ENCODE measurements around the gene SERPINB5. TPM values are rescaled to one million over a fixed set of nuclear protein-coding genes. Genes with fewer than 3 reads are reported as not detected.

SERPINB5 gene, protein sequence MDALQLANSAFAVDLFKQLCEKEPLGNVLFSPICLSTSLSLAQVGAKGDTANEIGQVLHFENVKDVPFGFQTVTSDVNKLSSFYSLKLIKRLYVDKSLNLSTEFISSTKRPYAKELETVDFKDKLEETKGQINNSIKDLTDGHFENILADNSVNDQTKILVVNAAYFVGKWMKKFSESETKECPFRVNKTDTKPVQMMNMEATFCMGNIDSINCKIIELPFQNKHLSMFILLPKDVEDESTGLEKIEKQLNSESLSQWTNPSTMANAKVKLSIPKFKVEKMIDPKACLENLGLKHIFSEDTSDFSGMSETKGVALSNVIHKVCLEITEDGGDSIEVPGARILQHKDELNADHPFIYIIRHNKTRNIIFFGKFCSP
- not detected for total RNA-seq

DNA sequence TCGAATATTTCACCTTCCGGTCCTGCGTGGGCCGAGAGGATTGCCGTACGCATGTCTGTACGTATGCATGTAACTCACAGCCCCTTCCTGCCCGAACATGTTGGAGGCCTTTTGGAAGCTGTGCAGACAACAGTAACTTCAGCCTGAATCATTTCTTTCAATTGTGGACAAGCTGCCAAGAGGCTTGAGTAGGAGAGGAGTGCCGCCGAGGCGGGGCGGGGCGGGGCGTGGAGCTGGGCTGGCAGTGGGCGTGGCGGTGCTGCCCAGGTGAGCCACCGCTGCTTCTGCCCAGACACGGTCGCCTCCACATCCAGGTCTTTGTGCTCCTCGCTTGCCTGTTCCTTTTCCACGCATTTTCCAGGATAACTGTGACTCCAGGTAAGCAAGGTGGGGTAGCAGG, at the start of gene SERPINB5:
TSS of gene SERPINB5 (plus strand) at position 291 of the 400 bp plus-strand sequence. CDS start 7,471 bp downstream, outside the sequence.
- intact Hi-C loops (cut with DNase I), result no loop called here
- no peaks in the 10 kb centered on the region for H3K27me3 ChIP-seq
- H3K4me3 ChIP-seq, result no peak within 1 kb of the TSS
- no peaks in the 10 kb centered on the region for H3K9me3 ChIP-seq
- TF ChIP-seq, protein P1, sequence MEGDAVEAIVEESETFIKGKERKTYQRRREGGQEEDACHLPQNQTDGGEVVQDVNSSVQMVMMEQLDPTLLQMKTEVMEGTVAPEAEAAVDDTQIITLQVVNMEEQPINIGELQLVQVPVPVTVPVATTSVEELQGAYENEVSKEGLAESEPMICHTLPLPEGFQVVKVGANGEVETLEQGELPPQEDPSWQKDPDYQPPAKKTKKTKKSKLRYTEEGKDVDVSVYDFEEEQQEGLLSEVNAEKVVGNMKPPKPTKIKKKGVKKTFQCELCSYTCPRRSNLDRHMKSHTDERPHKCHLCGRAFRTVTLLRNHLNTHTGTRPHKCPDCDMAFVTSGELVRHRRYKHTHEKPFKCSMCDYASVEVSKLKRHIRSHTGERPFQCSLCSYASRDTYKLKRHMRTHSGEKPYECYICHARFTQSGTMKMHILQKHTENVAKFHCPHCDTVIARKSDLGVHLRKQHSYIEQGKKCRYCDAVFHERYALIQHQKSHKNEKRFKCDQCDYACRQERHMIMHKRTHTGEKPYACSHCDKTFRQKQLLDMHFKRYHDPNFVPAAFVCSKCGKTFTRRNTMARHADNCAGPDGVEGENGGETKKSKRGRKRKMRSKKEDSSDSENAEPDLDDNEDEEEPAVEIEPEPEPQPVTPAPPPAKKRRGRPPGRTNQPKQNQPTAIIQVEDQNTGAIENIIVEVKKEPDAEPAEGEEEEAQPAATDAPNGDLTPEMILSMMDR (IDR thresholded peaks at IDR 0.05), result no peak
- TF ChIP-seq POLR2A (IDR thresholded peaks at IDR 0.05), result no peak
- ATAC-seq (no peak), DNase-seq (peak in 2 of 4 donors; percentile 9 to 25)
- no peak within 1 kb of the TSS for H3K27ac ChIP-seq
- no peaks in the 10 kb centered on the region for H3K36me3 ChIP-seq (replicated peaks in 1 of 2; ENCODE audit: insufficient read depth in 1 of 2, low read depth in 2 of 2)
- no peaks in the 10 kb centered on the region for H3K4me1 ChIP-seq
- WGBS, 2 donors, result 88 to 91% methylated on average over 20 to 21 of the region's 21 CpGs

DNA sequence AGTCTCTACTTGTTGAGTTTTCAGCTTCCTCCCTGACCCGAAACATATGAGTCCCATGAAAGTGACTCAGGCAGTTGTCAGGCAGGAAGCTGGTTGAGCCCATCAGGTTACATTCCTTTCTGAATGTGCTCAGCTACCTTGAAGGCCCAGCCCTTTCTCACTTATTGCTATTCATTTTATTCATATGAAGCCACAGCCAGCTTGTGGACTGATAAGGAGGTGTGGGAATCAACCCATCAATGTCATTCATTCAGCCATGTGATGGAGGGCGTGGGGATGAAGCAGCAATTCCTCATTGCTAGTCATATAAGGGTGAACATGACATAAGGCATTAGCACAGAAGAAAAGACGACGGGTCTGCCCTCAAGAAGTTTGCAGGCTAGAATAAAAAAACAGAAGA, 49.2 kb upstream of the SERPINB5 start:
- H3K9me3 ChIP-seq, result no peaks in the 10 kb centered on the region
- H3K36me3 ChIP-seq (replicated peaks in 1 of 2; ENCODE audit: insufficient read depth in 1 of 2, low read depth in 2 of 2), result no peaks in the 10 kb centered on the region
- no peak overlapping the region for H3K27ac ChIP-seq
- DNase-seq, result no peak
- peaks cover 6% of the 10 kb centered on the region for H3K4me1 ChIP-seq
- H3K4me3 ChIP-seq, result no peak overlapping the region
- no peak for TF ChIP-seq POLR2A (IDR thresholded peaks at IDR 0.05)
- TF ChIP-seq, protein P1 (IDR thresholded peaks at IDR 0.05), result no peak
- ATAC-seq, result no peak
- intact Hi-C loops (cut with DNase I), result no loop called here
- H3K27me3 ChIP-seq, result no peaks in the 10 kb centered on the region
- WGBS, 2 donors, result 69 to 71% methylated on average over 4 of the region's 4 CpGs

DNA sequence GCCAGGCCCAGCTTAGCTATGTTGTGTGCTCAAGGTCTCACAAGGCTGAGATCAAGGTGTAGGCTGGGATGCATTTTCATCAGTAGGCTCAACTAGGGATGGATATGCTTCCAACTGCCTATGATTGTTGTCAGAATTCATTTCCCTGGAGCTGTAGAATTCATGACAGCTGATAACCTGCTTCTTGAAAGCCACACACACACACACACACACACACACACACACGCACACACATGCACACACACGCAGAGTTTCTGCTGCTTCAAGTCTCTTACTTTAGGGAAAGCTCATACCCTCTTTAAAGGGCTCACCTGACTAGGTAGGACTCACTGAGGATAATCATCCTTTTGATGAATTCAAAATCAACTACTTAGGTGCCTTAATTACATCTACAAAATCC, 46.2 kb upstream of the SERPINB5 start:
- Histone ChIP-seq H3K4me3 (no peak overlapping the region), H3K4me1 (no peaks in the 10 kb centered on the region), H3K27ac (no peak overlapping the region), H3K36me3 (replicated peaks in 1 of 2; ENCODE audit: insufficient read depth in 1 of 2, low read depth in 2 of 2) (no peaks in the 10 kb centered on the region), H3K9me3 (no peaks in the 10 kb centered on the region), H3K27me3 (no peaks in the 10 kb centered on the region)
- intact Hi-C loops (cut with DNase I), result no loop called here
- 31 to 40% methylated on average over 2 of the region's 2 CpGs for WGBS, 2 donors
- ATAC-seq (no peak), DNase-seq (no peak)
- TF ChIP-seq, protein P1 (IDR thresholded peaks at IDR 0.05), result no peak
- no peak for TF ChIP-seq POLR2A (IDR thresholded peaks at IDR 0.05)

DNA sequence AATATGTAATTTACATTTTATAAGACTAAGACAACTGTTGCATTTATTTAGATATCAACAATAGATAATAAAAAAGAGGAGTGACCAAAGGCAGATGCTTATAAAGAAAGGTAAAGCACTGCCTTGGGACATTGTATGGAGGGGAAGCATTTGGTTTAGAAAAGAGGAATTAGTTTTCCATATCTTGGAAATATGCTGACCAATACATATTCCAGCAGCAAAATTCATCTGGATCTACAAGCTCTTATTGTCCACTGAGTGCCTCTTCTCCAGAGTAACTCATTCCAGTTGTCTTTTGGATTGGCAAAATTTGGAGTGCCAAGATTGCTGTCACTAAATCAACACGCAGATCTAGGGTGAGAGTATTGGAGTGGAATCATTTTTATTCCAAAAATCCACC, 45.6 kb upstream of the SERPINB5 start:
- DNase-seq, result no peak
- intact Hi-C loops (cut with DNase I), result no loop called here
- ATAC-seq, result no peak

More for the DNA sequence above, 45.6 kb upstream of the SERPINB5 start:
- 33 to 47% methylated on average over 1 of the region's 1 CpG for WGBS, 2 donors
- no peak overlapping the region for H3K27ac ChIP-seq
- H3K9me3 ChIP-seq, result no peaks in the 10 kb centered on the region
- no peak overlapping the region for H3K4me3 ChIP-seq
- no peaks in the 10 kb centered on the region for H3K4me1 ChIP-seq
- TF ChIP-seq, protein P1 (IDR thresholded peaks at IDR 0.05), result no peak
- H3K36me3 ChIP-seq (replicated peaks in 1 of 2; ENCODE audit: insufficient read depth in 1 of 2, low read depth in 2 of 2), result no peaks in the 10 kb centered on the region
- no peaks in the 10 kb centered on the region for H3K27me3 ChIP-seq

Measured in body of pancreas (tissue), 4 donors.